Stimulated activated CD4-positive, alpha-beta T cell treated with anti-CD3 and anti-CD28 coated beads, Interleukin-12 subunit alpha, Interleukin-12 subunit beta, amount 100 ng/mL, for 24 hours (primary cell): ENCODE data around the gene HAL.
A peak's percentile ranks its signal among the peaks of the same experiment; 100 is the strongest.

Experiments used
- DNase-seq, 2 experiments: peaks; one replicate each; pipeline ENCODE4 v3.0.0-alpha.2; 2020; ENCODE audit warnings: low read depth in 2 of 2

Gene HAL

GRCh38 chr12:96007729-96008128 lies 11.6 kb upstream of the HAL start:
- no peak for DNase-seq

- DNase-seq = no peak
Observed at GRCh38 chr12:96006727-96007126, 10.6 kb upstream of the HAL start.

GRCh38 chr12:96000858-96001257 lies 4.7 kb upstream of the HAL start:
- no peak for DNase-seq

GRCh38 chr12:95999484-95999883 lies 3.3 kb upstream of the HAL start:
- DNase-seq = no peak

GRCh38 chr12:95998611-95999286 lies 2.6 kb upstream of the HAL start:
- peak; percentile 7 to 9 for DNase-seq

GRCh38 chr12:95997911-95998510 lies 1.9 kb upstream of the HAL start:
- DNase-seq = no peak

DNA sequence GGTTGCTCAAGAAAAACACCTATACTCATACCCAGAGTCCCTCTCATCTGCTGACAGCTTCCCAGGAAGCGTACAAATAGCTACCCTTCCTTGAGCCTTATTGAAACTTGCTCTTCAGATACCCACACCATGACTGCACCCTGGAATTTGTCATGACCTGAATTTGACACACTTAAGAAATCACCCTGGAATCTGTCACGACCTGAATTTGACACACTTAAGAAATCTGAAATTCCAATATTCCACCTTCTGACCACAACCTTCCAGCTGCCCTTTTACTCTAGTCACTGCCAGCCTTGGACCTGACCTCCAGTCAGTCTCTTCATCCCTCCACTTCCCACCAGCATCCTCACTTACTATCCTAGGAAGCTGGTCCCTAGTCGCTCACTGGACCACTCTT lies 1.1 kb upstream of the HAL start:
- no peak for DNase-seq

GRCh38 chr12:95995238-95996031 lies 709 bp downstream of the HAL start:
- DNase-seq = no peak

- no peak for DNase-seq
Observed at GRCh38 chr12:95994476-95994875, 1.7 kb downstream of the HAL start.

GRCh38 chr12:95993907-95994306 lies 2.2 kb downstream of the HAL start:
- no peak for DNase-seq

DNA sequence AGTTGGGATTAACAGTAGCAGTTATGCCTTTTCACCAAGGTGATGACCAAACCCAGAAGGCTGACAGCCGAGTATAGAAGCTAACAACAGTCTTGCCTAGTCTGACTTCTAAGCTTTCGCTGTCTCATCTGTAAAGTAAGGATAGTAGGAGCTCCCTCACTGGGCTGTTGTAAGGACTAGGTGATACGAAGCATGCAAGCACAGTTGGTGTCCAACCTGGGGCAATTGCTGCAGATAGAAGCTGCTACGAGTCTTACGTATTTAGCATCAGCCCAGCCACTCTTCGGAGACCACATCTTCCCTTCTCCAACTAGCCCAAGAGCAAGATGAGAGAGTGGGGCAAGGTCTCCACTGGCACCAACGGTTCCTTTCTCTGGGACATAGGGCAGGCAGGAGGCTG lies 6.0 kb downstream of the HAL start:
- no peak for DNase-seq

- no peak for DNase-seq
Observed at GRCh38 chr12:95989504-95990123, 6.5 kb downstream of the HAL start.

GRCh38 chr12:95988506-95989275 lies 7.5 kb downstream of the HAL start:
- DNase-seq = no peak

DNA sequence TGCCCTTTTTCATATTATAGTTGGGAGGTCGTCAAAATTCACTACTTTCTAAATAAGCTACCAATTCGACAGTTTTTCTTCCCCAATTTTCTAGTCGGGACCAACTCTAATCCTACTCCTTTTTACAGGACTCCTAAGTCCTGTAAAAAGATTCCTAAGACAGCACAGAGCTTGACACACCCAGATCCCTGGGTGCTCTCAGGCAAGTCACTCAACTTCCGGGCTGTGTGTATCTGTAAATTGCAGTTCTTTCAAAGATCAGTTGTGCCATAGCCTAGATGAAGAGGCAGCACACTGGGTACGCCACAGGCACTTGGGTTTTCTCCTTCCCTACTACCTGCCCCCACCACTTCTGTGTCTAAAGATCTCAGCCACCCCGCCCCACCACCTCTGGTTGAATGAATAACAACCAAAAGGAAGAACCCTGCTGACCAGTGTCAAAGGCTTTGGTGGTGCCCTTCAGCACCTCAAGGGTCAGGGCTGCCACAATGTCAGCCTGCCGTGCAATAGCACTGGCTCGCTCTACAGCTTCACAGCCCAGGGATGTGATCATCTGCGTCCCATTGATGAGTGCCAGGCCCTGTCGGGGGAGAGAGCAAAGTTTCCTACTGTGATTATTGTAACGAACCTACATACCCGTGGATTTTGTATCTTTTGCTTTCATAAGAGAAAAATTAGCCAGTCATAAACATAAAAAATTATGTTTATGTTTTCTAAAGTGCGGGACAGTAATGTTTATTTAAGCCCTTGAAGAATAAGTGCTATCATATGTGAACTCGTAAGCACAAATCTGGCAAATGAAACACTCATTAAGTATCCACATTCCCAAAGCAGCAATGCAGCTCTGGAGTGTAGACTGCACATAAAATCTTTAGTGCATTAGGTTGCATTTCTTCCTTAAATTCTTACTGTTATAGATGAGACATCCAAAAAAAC lies 9.2 kb downstream of the HAL start:
- DNase-seq = no peak

- DNase-seq = no peak
Observed at GRCh38 chr12:95984682-95985081, 11.5 kb downstream of the HAL start.

- DNase-seq = no peak
Observed at GRCh38 chr12:95982602-95983001, 13.5 kb downstream of the HAL start.

- DNase-seq = no peak
Observed at GRCh38 chr12:95980437-95980836, 15.7 kb downstream of the HAL start.

DNA sequence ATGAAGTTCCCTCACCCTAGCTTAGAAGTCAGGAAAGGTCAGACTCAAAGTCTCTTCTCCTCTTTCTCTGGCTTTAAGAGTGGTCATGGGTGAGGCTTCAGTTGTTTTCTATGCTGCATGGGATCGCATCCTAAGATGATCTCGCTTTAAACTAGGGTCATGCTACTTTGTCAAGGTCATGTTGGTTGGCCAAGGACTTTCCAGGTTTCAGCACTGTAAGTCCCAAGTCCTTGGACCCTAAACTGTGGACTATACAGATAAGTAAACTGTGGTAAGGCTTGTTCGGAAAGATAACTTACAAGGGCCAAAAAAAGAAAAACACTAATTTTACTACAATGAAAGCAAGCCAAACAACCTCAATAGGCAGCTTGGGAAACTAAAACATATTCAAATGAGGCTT lies 17.4 kb downstream of the HAL start:
- DNase-seq = no peak

- no peak for DNase-seq
Observed at GRCh38 chr12:95978351-95978750, 17.8 kb downstream of the HAL start.

DNA sequence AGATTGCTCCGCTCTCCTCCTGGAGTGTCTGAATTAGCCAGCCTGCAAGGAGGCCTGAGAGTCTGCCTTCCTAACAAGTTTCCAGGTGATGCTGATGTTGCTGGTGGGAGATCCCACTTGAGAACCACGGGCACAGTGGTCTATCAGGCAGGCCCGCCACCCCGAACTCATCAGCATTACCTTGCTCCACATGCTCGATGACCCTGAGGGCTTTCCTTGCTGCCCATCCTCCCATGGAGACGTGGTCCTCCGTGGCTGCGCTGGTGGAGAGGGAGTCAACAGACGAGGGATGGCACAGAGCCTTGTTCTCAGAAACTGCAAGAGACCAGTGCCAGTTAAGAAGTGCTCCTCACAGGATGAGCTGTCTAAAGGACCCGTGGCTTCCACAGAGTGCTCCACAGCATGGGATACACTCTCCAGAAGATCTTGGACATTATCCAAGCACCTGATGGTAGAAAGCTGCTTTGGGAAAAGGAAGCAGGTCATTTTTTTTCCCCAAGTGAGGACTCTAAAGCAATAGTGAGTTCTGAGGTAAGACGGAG lies 18.3 kb downstream of the HAL start:
- no peak for DNase-seq
